ENCODE data around the gene ZBED6. TPM values are rescaled to one million over a fixed set of nuclear protein-coding genes. Genes with fewer than 3 reads are reported as not detected.

ZBED6 gene
- total and polyA plus RNA-seq, 9 of the 15 experiments (the other 6 are each of a cell fraction or from before 2014, with no cell fraction given) = 0.21 to 16.6 (median 5.0) TPM

- no peak for TF ChIP-seq NR1H2 (CRISPR knock-in tag; IDR thresholded peaks at IDR 0.05)
Measured at GRCh38 chr1:203826175-203826574, 30.8 kb downstream of the ZBED6 start (continued).

- H3K27me3 ChIP-seq (ENCODE audit: control insufficient read depth in 2 of 2, insufficient read depth in 2 of 2, low read length in 2 of 2) = no peaks in the 10 kb centered on the region
- no peak overlapping the region for H3K27ac ChIP-seq (ENCODE audit: extremely low read depth, low read depth, low read length)
- no peaks in the 10 kb centered on the region; the same call in 1 of the 2 replicates for H4K20me1 ChIP-seq (replicated peaks; ENCODE audit: control insufficient read depth, insufficient read depth, low read length)
- no peak for DNase-seq (ENCODE audit: extremely low read depth in 1 of 4, low spot score in 3 of 4)
- peaks cover 90% of the 10 kb centered on the region for H3K36me3 ChIP-seq (ENCODE audit: control insufficient read depth, insufficient read depth, low read length)
- no peak overlapping the region for H2AFZ ChIP-seq (ENCODE audit: low read depth, low read length)
- ChIA-PET CTCF (ENCODE audit: low intra/inter-chr PET ratio) (no interaction called here), POLR2A (interaction anchor here (1.1 to 1.3 kb wide), 2 partner anchors 10 to 23 kb away, joined by 3 to 5 read pairs; no protein-coding TSS in a partner anchor)
- no peaks in the 10 kb centered on the region for H3K4me1 ChIP-seq (replicated peaks in 1 of 2; ENCODE audit: control insufficient read depth in 2 of 2, insufficient read depth in 2 of 2, low read length in 2 of 2)
- intact Hi-C loops (cut with micrococcal nuclease) = no loop called here
- no peak for ATAC-seq
- no peaks in the 10 kb centered on the region for H3K9me1 ChIP-seq (ENCODE audit: control insufficient read depth, insufficient read depth, low read length)
- no peaks in the 10 kb centered on the region for H3K9me3 ChIP-seq (replicated peaks; ENCODE audit: control insufficient read depth, insufficient read depth, low read depth, low read length)
- no peak overlapping the region for H3K4me3 ChIP-seq
- in situ Hi-C loops (cut with MboI) = no loop called here
- BruUV-seq (replicated peaks) = no TSS peak
- peaks cover 30% of the 10 kb centered on the region for H3K79me2 ChIP-seq (ENCODE audit: control insufficient read depth, insufficient read depth, low read length)
- no peak for FAIRE-seq
- no peak overlapping the region for H3K4me2 ChIP-seq (ENCODE audit: insufficient read depth, low read length)
- no peak overlapping the region for H3K9ac ChIP-seq (ENCODE audit: insufficient read depth in 1 of 2, low read depth in 2 of 2, low read length in 2 of 2)
- 97% methylated on average over 5 of the region's 5 CpGs for WGBS (ENCODE audit: insufficient coverage, low coverage, missing lambda C conversion rate)
- TF ChIP-seq NFATC3 (IDR thresholded peaks at IDR 0.05) (no peak), HMGN3 (IDR thresholded peaks at IDR 0.05; ENCODE audit: borderline replicate concordance, extremely low read depth, insufficient read length, low read depth, low read length) (no peak), SRF (CRISPR knock-in tag; IDR thresholded peaks at IDR 0.05) (no peak), ZNF699 (CRISPR knock-in tag; IDR thresholded peaks at IDR 0.05; ENCODE audit: insufficient replicate concordance) (no peak), ATF1 (CRISPR knock-in tag; IDR thresholded peaks at IDR 0.05) (no peak), ATF1 (tag; IDR thresholded peaks at IDR 0.05) (no peak), RREB1 (CRISPR knock-in tag; IDR thresholded peaks at IDR 0.05) (no peak), KDM4B (IDR thresholded peaks at IDR 0.05; ENCODE audit: borderline replicate concordance in 2 of 2, low read depth in 1 of 2) (no peak), SP2 (IDR thresholded peaks at IDR 0.05; ENCODE audit: extremely low read depth, low read depth, low read length, poor library complexity, severe bottlenecking) (no peak), HMGXB4 (CRISPR knock-in tag; IDR thresholded peaks at IDR 0.05) (no peak)
Measured at GRCh38 chr1:203828002-203828401, 32.6 kb downstream of the ZBED6 start.

Data from K562 (cell line).